ENCODE data around the gene CDPF1. TPM values are rescaled to one million over a fixed set of nuclear protein-coding genes. Genes with fewer than 3 reads are reported as not detected.

CDPF1 gene
- polyA plus RNA-seq, 3 donors from 2014 or later = 23.2 to 32.8 (median 23.7) TPM

Other genes with a start within 250 kb of the CDPF1 start
- 1 to 10 TPM; 3.4 to 8.0 (median 6.1) TPM for gene PPARA, start 99.8 kb downstream of the CDPF1 start, polyA plus RNA-seq
- gene PKDREJ, start 13.1 kb upstream of the CDPF1 start, polyA plus RNA-seq = under 1 TPM in 2 of 3 donors, not detected in 1; 0.20 to 0.59 TPM
- gene TTC38, start 17.7 kb upstream of the CDPF1 start, polyA plus RNA-seq = 100 to 1,000 TPM; 190 to 290 (median 205) TPM
- under 1 TPM in 2 of 3 donors, not detected in 1; 0.50 to 0.71 TPM for gene GTSE1, start 46.6 kb upstream of the CDPF1 start, polyA plus RNA-seq
- 10 to 100 TPM; 12.3 to 18.5 (median 16.8) TPM for gene TRMU, start 85.4 kb upstream of the CDPF1 start, polyA plus RNA-seq

Data from immature natural killer cell (primary cell).